A549 (cell line): ENCODE data around the gene TBC1D8.

Experiments
- BHLHE40 ChIP-seq: IDR thresholded peaks from 2 replicates; pipeline ENCODE4 v1.6.1; 2012; ENCODE audit warnings: low read depth, low read length, inconsistent platforms
- CBX8 ChIP-seq: fragments of 200-600 bp; sonication (generic); IDR thresholded peaks from 2 replicates; pipeline ENCODE4 v1.6.1; 2016
- CEBPB ChIP-seq, 2 experiments: fragments of >200 bp in 1 of 2; sonication (Bioruptor Twin) in 1 of 2; formaldehyde crosslinking in 1 of 2; IDR thresholded peaks; 2 replicates each; pipeline ENCODE4 v1.6.1; 2012 to 2016
- CTCF ChIP-seq: fragments of >200 bp; sonication (Bioruptor Twin); formaldehyde crosslinking; IDR thresholded peaks from 3 replicates; pipeline ENCODE4 v1.5.1; 2016
- ESRRA ChIP-seq: fragments of 150-350 bp; IDR thresholded peaks from 2 replicates; pipeline ENCODE4 v1.6.1; 2014; ENCODE audit warnings: mild to moderate bottlenecking, low read length, borderline replicate concordance
- HDAC2 ChIP-seq: fragments of 200-600 bp; sonication (generic); IDR thresholded peaks from 2 replicates; pipeline ENCODE4 v1.6.1; 2016
- MYC ChIP-seq: IDR thresholded peaks from 2 replicates; pipeline ENCODE4 v1.6.1; 2012; ENCODE audit warnings: mild to moderate bottlenecking, inconsistent platforms, low read length, improper control_type of control experiment, borderline replicate concordance
- POLR2A ChIP-seq: IDR thresholded peaks from 2 replicates; pipeline ENCODE4 v1.6.1; 2012; ENCODE audit warnings: mild to moderate bottlenecking, low read length
- RAD21 ChIP-seq, 2 experiments: fragments of >200 bp in 1 of 2; sonication (Bioruptor Twin) in 1 of 2; formaldehyde crosslinking in 1 of 2; IDR thresholded peaks in 1 of 2; conservative IDR thresholded peaks in 1 of 2; 2 replicates in 1 of 2; 3 replicates in 1 of 2; pipeline ENCODE4 v1.6.1; 2012 to 2018; ENCODE audit warnings: inconsistent platforms in 1 of 2
- RFX5 ChIP-seq: fragments of 450-650 bp; IDR thresholded peaks from 2 replicates; pipeline ENCODE4 v1.7.1; 2014; ENCODE audit warnings: antibody characterized with exemption, mild to moderate bottlenecking, moderate library complexity
- TF ChIP-seq, protein P1 (sequence below): fragments of 200-600 bp; sonication (generic); IDR thresholded peaks from 2 replicates; pipeline ENCODE4 v1.6.1; 2016; ENCODE audit warnings: antibody characterized with exemption, mild to moderate bottlenecking, moderate library complexity
- TF ChIP-seq, protein P2 (sequence below): fragments of 250-450 bp; sonication (Bioruptor Pico); IDR thresholded peaks from 2 replicates; pipeline ENCODE4 v1.5.0; 2021; ENCODE audit warnings: mild to moderate bottlenecking, moderate library complexity, borderline replicate concordance

DNA sequence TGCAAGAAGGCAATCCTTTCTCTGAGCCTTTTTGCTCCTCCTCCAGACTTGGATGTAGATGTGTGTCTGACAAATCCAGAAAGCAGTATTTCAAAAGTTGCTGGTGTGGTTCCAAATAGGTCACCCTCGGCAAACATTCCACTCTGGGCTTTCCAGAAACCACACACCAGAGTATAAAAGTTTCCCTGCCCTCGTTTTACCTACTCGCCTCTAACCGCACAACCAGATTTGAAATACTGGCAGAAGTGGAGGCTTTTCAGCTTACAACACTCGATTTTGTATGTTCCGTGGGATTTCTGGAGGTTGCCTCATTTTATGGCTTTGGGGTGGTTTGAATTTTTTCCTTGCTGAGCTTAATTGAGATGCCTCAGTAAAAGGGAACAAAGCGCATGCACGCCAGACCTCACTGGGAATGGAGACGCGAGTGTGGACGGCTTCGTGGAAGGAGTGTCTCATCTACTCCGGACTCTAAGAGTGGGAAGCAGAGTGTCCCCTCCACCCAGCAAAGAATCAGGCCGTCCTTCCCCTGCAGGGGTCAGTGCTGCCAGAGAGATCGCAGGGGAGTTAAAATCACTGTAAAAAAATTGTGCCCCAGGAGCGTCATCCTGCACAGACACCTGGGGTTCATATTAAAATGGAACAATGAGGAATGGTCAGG is 193.1 kb downstream of the TBC1D8 start:
- TF ChIP-seq BHLHE40 (no peak), CEBPB (IDR thresholded peaks at IDR 0.05) (no peak), CTCF (no peak), ESRRA (no peak), RAD21 (conservative IDR thresholded peaks at IDR 0.05 in 1 of 2, IDR thresholded peaks at IDR 0.05 in 1 of 2) (no peak), RFX5 (no peak), CBX8 (no peak), MYC (no peak), HDAC2 (no peak), POLR2A (no peak)
- TF ChIP-seq, protein P1, sequence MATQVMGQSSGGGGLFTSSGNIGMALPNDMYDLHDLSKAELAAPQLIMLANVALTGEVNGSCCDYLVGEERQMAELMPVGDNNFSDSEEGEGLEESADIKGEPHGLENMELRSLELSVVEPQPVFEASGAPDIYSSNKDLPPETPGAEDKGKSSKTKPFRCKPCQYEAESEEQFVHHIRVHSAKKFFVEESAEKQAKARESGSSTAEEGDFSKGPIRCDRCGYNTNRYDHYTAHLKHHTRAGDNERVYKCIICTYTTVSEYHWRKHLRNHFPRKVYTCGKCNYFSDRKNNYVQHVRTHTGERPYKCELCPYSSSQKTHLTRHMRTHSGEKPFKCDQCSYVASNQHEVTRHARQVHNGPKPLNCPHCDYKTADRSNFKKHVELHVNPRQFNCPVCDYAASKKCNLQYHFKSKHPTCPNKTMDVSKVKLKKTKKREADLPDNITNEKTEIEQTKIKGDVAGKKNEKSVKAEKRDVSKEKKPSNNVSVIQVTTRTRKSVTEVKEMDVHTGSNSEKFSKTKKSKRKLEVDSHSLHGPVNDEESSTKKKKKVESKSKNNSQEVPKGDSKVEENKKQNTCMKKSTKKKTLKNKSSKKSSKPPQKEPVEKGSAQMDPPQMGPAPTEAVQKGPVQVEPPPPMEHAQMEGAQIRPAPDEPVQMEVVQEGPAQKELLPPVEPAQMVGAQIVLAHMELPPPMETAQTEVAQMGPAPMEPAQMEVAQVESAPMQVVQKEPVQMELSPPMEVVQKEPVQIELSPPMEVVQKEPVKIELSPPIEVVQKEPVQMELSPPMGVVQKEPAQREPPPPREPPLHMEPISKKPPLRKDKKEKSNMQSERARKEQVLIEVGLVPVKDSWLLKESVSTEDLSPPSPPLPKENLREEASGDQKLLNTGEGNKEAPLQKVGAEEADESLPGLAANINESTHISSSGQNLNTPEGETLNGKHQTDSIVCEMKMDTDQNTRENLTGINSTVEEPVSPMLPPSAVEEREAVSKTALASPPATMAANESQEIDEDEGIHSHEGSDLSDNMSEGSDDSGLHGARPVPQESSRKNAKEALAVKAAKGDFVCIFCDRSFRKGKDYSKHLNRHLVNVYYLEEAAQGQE = no peak
- TF ChIP-seq, protein P2, sequence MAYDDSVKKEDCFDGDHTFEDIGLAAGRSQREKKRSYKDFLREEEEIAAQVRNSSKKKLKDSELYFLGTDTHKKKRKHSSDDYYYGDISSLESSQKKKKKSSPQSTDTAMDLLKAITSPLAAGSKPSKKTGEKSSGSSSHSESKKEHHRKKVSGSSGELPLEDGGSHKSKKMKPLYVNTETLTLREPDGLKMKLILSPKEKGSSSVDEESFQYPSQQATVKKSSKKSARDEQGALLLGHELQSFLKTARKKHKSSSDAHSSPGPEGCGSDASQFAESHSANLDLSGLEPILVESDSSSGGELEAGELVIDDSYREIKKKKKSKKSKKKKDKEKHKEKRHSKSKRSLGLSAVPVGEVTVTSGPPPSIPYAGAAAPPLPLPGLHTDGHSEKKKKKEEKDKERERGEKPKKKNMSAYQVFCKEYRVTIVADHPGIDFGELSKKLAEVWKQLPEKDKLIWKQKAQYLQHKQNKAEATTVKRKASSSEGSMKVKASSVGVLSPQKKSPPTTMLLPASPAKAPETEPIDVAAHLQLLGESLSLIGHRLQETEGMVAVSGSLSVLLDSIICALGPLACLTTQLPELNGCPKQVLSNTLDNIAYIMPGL (CRISPR knock-in tag) = no peak
